HG02938 (cell line): Measurements from ENCODE around the gene JMJD1C.
"Not testable (repeated sequence)": the region's sequence is repeated elsewhere in the genome, so short reads cannot be mapped to it uniquely, and the experiment has no call there.

Experiments used
- ATAC-seq: cut with Tn5 transposase; IDR thresholded peaks from one replicate; pipeline ENCODE4 v1.9.1; 2021; ENCODE audit warnings: mild to moderate bottlenecking, moderate library complexity; ENCODE audit not compliant: unreplicated experiment

Gene JMJD1C

GRCh38 chr10:63412304-63412703 lies 53.5 kb downstream of the JMJD1C start:
- ATAC-seq = no peak

DNA sequence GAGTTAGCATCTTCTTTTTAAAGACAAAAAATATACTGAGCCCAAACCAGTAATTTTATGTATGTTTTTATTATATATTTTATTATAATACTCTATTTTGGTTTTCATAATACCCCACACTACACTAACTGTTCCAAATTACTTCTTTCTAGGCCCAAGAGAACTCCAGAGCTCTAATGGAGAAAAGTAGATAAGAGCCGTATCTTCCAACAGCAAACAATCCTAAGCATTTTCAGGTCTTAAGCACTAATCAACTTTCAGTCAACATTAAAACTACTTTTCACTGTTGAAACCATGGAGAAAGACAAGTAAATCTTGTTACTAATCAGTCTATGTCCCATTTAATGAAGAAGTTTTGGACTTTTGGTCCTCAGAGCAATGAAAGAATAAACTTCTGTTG lies 55.1 kb downstream of the JMJD1C start:
- ATAC-seq = no peak

GRCh38 chr10:63409465-63410027 lies 56.2 kb downstream of the JMJD1C start:
- no peak for ATAC-seq

DNA sequence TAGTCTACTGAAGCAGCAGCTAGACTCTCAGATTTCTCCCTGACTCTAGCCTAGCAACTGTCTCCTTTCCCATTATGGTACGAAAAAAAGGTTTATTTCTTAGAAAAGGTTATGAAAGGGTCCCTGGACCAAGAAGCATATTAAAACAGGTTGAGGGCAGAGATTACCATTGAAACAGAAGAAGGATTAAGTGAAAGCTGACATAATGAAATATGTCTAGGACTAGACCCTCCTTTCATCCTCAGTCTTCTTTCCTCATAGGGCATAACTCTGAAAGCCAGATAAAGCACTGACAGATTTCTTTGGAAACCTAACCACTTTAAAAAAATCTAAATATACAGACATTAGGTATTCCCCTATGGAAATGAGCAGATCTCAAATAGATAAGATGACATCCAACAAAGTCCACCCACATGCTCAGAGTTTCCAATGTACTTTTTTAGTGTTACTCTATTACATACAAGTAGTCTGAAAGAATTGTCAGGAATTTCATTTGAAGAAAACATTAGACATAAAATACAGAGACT lies 58.6 kb downstream of the JMJD1C start:
- ATAC-seq = no peak

- ATAC-seq = no peak
Measured at GRCh38 chr10:63396133-63396761, 69.5 kb downstream of the JMJD1C start.

DNA sequence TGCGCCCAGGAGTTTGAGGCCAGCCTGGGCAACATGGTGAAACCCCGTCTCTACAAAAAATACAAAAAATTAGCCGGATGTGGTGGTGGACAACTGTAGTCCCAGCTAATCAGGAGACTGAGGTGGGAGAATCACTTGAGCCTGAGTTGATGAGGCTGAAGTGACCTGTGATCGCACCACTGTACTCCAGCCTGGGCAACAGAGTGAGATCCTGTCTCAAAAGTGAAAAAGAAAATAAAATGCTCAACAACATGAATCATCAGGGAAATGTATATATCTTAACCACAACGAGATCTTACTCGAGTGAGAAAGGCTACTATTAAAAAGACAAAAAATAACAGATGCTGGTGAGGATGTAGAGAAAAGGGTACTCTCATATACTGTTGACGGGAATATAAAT lies 72.7 kb downstream of the JMJD1C start:
- ATAC-seq = no peak

GRCh38 chr10:63392224-63392623 lies 73.6 kb downstream of the JMJD1C start:
- no peak for ATAC-seq

DNA sequence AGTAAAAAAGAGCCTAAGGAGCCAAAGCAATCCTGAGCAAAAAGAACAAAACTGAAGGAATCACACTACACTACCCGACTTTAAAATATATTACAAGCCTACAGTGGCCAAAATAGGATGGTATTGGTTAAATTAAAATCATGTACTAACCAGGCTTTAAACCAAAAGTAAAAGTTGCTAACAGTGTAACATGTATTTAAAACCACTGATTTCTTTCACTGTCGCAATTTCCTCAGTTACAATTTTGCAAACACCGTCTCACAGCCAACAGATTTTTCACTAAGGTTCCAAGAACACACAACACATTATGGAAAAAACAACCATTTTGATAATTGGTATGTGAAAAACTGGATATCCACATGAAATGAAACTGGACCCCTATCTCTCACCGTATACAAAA lies 74.0 kb downstream of the JMJD1C start:
- ATAC-seq = no peak

GRCh38 chr10:63390521-63390920 lies 75.3 kb downstream of the JMJD1C start:
- no peak for ATAC-seq

- peak; percentile 70 for ATAC-seq
Measured at GRCh38 chr10:63388421-63389031, 77.3 kb downstream of the JMJD1C start.

GRCh38 chr10:63385254-63385653 lies 80.5 kb downstream of the JMJD1C start:
- no peak for ATAC-seq

- no peak for ATAC-seq
Measured at GRCh38 chr10:63384675-63385074, 81.1 kb downstream of the JMJD1C start.

DNA sequence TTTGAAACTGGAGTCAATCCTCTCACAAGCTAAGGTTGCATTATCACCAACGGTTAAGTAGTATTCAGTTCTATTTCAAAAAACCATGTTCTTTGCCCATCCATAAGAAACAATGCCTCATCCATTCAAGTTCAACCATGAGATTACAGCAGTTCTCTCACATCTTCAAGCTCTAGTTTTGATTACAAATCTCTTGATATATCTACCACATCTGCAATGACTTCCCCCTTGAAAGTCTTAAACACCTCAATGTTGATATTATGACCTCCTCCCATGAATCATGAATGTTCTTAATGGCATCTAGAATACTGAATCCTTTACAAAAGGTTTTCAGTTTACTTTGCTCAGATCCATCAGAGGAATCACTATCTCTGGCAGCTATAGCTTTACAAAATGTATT lies 81.8 kb downstream of the JMJD1C start:
- no peak for ATAC-seq

DNA sequence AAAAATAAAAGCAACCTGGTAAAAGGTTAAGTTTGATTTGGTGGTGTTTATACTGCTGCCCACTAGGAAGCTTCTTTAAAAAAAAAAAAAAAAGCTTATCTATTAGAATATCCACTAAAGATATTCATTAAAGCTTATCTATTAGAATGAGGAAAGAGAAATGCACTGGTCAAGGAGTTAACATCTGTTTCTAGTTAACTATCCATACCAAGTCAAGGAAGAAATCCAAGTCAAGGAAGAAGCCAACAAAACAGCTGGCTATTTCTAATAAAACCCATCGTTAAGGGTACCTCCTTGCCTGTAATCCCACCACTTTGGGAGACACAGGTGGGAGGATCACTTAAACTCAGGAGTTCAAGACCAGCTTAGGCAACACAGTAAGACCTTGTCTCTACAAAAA lies 82.6 kb downstream of the JMJD1C start:
- ATAC-seq = no peak

DNA sequence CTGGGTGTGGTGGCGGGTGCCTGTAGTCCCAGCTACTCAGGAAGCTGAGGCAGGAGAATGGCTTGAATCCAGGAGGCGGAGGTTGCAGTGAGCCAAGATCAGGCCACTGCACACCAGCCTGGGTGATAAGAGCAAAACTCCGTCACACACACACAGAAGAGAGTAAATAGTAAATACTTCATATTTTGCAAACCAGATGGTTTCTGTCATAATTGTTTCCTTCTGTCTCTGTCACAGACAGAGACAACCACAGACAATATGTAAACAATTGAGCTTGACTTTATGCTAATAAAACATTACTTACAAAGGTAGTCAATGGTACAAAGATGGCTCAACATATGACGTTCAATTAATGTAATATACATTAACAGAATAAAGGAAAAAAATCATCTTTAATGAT lies 83.7 kb downstream of the JMJD1C start:
- no peak for ATAC-seq

- ATAC-seq = not testable (repeated sequence)
Measured at GRCh38 chr10:63377305-63377661, 88.5 kb downstream of the JMJD1C start.

- peak; percentile 98 for ATAC-seq
Measured at GRCh38 chr10:63376560-63377304, 89.0 kb downstream of the JMJD1C start.

DNA sequence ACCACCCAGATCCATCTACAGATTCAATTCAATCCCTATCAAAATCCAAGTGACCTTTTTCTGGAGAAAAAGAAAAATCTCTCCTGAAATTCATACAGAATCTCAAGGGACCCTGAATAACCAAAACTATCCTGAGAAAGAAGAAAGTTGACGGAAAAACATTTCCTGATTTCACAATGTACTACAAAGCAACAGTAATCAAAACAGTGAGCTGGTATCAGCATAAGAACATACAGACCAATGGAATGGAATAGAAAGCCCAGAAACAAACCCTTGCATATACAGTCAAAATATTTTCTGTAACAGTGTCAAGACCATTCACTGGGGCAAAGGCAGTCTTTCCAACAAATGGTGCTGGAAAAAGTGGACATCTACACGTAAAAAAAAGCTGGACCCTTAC lies 89.9 kb downstream of the JMJD1C start:
- no peak for ATAC-seq

DNA sequence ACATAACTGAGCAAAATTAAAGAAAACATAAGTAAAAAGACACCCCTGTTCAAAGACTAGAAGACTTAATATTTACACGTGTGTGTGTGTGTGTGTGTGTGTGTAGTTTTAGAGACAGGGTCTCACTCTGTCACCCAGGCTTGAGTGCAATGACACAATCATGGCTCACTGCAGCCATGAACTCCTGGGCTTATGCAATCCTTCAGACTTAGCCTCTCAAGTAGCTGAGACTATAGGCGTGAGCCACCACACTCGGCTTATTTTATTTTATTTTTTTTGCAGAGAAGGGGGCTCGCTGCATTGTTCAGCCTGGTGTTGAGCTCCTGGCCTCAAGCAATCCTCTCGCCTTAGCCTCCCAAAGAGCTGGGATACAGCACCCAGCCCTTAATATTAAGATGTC lies 90.3 kb downstream of the JMJD1C start:
- ATAC-seq = no peak

DNA sequence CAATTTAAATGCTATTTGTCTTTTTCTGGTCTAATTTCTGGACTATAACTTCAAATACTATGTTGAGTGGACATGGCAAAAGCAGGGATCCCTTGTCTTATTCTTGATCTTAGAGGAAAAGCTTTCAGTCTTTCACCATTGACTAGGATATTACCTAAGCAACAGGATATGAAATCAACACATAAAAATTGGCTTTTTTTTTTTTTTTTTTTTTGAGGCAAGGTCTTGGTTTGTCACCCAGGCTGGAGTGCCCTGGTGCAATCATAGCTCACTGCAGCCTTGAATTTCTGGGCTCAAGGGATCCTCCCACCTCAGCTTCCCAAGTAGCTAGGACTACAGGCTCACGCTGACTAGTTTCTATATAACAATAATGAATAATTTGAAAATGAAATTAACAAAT lies 90.8 kb downstream of the JMJD1C start:
- ATAC-seq = no peak

GRCh38 chr10:63373176-63373575 lies 92.6 kb downstream of the JMJD1C start:
- no peak for ATAC-seq

GRCh38 chr10:63369711-63370110 lies 96.1 kb downstream of the JMJD1C start:
- no peak for ATAC-seq
